ENCODE results near the gene IL12RB1.

IL12RB1 gene

DNA sequence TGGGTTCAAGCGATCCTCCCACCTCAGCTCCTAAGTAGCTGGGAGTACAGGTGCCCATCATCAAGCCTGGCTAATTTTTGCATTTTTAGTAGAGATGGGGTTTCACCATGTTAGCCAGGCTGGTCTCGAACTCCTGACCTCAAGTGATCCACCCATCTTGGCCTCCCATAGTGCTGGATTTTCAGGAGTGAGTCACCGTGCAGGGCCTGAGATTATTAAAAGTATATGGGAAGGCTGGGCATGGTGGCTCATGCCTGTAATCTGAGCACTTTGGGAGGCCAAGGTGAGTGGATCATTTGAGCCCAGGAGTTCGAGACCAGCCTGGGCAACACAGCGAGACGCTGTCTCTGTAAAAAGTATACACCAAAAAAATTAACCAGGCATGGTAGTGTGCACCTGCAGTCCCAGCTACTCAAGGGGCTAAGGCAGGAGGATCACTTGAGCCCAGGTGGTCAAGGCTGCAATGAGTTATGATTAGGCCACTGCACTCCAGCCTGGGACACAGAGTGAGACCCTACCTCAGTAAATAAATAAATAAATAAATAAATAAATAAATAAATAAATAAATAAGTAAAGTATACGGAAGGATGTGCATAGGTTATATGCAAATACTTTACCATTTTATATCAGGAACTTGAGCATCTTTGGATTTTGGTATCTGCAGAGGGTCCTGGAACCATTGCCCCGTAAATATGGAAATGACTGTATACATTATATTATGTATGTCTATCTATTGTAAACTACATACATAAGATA is 854 bp downstream of the IL12RB1 start:
- no peak for DNase-seq

DNA sequence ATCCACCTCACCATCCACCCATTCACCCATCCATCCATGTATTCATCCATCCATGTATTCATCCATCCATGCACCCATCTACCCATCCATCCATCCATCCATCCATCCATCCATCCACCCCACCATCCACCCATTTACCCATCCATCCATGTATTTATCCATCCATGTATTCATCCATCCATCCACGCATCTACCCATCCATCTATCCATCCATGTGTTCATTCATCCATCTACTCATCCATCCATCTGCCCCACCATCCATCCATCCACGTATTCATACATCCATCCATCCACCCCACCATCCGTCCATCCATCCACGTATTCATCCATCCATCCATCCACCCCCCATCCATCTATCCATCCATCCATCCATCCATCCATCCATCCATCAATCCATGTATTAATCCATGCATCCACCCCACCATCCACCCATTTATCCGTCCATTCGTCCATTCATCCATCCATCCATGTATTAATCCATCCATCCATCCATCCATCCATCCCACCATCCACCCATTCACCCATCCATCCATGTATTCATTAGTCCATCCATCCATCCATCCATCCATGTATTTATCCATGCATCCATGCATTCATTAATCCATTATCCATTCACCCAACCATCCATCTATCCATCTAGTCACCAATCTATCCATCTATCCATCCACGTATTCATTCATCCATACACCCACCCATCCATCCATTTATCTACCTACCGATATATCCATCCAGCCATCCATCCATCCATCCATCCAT is 2.6 kb downstream of the IL12RB1 start:
- no peak for DNase-seq

DNA sequence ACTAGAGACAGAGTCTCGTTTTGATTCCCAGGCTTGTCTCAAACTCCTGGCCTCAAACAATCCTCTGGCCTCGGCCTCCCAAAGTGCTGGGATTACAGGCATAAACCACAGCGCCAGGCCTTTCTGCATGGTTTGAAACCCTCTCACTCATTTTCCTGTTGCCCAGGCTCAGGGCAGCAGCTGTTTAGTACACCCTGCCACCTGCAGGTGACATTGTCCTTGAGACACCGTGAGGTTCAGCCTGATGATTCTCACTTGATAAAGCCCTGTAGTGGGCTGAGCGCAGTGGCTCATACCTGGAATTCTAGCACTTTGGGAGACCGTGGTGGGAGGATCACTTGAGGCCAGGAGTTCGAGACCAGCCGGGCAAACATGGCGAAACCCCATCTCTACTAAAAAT is 12.5 kb downstream of the IL12RB1 start:
- no peak for DNase-seq

DNA sequence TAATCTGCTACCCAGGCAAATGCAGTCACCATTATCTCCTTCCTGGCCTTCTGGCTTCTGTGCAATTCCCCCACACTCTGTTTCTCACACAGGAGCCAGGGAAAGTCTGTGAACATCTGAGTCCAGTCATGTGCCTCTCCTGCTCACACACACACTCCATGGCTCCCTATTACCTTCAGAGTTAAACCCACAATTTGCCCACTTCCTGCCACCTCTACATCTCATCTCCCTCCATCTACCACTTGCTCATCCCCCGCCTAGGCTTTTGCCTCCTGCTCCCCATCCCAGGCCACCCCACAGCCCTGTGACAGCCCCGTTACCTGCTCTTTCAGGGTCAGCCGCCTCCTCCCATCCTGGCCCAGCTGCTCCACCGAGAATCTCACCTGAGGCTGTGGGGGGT is 13.5 kb downstream of the IL12RB1 start:
- no peak for DNase-seq

DNA sequence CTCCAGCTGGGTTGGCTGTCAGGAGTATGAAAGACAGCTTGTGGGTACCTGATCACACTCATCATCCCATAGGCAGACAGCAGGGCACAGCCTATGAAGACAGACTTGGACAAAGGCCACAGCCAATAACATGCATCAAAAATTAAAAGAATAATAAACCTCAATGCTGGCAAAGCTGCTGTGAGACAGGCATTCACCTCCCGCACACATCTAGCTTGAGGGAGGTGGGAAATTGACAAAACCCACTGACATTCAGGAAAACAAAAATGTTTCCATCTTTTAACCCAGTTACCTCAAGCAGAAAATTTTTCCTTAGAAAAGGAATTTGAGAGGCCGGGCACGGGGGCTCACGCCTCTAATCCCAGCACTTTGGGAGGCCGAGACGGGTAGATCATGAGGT is 14.4 kb downstream of the IL12RB1 start:
- DNase-seq = no peak

DNA sequence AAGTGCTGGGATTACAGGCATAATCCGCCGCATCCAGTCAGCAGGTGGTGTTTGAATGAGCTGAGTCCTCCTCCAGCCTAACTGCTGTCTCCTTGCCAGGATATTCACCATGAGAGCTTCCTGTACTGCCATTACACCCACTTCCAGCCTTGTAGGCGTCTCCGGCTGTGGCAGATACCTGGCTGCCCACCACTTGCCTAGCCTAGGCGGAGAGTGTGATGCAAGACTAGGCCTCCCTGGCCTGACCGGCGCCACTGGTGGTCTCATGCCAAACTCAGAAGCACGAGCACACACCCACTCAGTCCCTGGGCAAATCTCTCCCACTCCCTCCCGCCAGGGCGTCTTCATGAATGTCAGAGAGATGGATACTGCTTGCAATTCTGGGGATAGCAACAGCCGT is 16.6 kb downstream of the IL12RB1 start:
- DNase-seq = no peak

DNA sequence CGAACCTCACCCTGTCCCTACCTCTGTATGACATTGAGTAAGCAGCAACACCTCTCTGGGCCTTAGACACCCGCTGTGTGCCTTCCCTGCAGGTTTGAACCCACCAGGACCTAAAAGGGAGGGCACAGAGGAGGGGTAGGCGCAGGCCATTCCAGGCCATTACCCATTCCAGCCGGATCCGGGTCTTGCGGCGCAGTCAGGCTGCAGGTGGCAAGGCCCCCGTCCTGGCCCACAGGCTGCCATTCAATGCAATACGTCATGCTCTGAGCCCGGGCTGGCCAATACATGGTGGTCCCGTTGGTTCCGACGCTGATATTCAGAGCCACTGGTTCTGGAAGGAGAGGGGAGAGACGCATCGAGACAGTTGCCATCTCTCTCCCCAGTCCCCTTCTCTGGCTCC is 17.4 kb downstream of the IL12RB1 start:
- DNase-seq = no peak

DNA sequence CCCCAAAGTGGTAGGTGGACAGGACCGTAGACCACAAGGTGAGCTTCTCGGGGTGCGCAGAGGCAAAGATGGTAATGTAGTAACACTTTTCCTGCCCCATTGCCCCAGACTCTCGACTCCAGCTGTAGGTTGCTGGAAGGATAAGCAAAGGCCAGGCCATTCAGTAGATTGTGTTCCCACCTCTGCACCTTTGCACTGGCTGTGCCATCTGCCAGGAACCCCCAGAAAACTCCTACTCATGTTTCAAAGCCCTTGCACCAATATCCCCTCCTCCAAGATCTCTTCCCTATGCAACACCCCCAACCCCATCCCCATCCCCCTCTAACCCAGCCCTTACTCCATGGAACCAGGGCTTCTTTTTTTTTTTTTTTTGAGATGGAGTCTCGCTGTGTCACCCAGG is 18.3 kb downstream of the IL12RB1 start:
- no peak for DNase-seq

DNA sequence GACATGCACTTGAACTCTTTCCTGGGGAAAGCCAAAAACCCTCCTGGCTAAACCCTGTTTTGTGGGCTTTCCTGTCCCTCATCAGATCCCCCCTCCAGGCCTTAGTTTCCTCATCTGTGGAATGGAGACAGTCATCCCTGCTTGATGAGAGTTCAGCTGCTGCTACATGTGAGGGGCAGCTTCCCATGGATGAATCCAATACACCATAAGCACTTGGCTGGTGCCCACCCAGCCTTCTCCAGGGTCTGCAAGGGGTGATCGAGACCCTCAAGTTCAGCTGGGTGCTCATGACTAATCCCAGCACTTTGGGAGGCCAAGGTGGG is 21.6 kb downstream of the IL12RB1 start:
- DNase-seq = no peak

DNA sequence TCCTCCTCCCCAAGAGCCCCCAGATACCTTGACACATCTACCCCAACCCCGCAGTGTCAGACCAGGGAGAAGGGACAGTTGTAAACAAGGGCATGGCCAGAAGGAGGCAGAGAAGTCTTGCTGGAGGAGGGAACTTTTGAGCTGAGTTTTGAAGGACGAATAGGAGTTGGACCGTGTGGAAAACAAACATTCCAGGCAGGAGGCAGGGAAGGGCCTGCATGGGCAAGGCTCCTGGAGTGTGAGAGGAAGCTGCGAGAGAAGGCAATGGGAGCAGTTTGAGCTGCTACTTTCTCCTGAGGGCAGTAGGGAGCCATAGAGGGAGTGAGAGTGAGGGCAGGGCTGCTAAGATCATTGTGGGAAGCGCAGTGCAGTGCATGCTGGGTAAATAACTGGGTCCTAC is 23.3 kb downstream of the IL12RB1 start:
- no peak for DNase-seq

DNA sequence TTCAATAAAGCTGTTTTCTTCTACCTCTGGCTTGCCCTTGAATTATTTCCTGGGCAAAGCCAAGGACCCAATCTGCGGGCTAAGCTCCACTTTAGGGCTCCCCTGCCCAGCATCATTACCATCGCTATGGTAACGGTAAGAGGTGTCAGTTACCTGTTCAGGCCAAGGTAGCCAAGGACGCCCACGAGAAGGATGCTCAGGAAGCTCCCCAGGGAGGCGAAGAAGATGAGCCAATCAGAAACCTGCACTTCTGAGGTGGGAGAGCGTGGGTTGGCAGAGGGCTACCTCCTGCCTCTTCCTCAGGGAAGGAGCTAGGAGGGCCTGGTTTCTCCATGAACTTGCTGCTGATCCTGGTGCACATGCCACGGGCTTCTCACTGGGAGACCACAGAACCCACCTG is 24.7 kb downstream of the IL12RB1 start:
- DNase-seq = peak; percentile 62

DNA sequence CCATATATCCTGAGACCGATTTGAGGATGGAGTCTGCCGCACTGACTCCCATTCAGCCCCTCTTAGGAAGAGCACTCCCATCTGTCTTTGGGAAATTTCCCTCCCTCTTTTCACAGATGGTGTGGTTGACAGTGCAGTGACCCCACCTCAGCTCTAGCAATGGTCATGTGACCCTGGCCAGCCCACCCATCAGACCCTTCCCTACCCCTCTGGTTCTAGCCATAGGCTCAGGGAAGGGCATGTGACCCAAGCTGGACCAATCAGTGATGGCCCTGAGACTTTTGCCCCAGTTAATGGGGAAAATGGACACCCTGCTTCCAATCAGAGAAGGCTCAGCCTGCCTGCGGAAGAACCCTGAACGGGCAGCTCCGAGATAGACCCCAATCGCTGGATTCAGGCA is 26.3 kb downstream of the IL12RB1 start:
- DNase-seq = no peak

DNA sequence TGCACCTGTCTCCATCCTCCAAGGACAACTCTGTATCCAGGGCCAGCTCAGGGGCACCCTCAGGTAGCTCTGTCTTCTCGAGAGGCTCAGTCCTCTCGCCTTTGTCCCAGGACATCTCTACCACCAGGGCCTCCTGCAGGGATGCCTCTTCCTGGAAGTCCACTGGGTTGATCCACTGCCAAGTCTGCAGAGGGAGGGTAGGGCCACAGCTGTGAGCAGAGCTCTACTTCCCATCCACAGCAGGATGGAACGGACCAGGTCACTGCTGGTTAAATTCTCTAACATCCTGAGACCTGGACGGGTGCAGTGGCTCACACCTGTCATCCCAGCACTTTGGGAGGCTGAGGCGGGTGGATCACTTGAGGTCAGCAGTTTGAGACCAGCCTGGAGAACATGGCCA is 26.8 kb downstream of the IL12RB1 start:
- no peak for DNase-seq

DNA sequence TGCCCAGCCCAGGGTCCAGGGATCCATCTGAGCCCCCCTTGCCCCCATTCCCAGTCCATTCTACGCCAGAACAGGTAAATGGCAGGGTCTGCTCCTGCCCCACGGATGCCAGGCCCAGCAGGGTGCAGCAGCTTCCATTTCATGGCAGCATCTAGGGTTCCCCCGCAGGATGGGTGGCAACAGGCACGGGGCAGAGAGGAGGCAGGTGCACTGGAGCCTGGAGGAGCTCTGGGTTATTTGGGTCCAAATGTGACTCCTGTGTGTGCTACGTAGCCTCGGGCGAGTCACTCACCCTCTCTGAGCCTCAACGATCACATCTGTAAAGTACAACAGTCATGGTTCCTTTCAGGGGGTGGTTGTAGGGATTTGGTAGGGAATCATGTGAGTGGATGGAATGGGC is 27.4 kb downstream of the IL12RB1 start:
- DNase-seq = no peak

DNA sequence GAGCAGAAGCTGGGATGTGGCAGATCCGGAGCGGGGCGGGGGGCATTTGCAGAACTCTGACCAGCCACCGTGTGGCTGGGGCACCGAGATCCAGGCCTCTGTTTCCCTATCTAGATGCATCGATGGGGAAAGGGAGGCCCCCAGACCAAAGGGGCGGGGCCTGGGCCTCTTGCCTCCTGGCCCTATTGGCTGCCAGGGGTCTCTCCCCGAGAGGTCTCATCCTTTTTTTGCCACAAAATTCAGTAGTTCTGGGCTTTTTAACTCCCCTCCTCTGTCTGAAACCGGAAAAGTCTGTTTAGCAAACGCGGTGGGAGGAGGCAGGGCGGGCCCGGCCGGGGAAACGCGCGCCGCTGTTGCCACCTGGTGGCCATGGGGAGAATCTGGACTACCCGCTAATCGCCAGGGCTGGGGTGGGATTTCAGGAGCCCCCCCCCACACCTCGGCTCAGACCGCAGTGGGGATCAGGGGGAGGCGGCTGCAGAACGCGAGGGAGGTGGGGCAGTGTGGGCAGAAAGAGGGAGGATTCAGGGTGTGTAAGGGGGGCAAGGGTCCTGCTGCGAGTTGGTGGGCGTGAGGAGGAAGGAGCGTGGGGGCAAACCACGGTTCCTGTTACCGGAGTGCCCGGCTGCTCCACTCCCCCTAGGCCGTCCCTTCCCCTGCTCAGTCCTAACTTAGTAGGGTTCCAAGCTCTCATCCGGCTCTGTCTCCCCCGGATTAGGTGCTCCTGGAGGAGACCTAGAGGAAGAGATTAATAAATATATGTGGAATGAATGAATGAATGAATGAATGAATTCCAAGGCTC is 28.3 kb downstream of the IL12RB1 start:
- no peak for DNase-seq

DNA sequence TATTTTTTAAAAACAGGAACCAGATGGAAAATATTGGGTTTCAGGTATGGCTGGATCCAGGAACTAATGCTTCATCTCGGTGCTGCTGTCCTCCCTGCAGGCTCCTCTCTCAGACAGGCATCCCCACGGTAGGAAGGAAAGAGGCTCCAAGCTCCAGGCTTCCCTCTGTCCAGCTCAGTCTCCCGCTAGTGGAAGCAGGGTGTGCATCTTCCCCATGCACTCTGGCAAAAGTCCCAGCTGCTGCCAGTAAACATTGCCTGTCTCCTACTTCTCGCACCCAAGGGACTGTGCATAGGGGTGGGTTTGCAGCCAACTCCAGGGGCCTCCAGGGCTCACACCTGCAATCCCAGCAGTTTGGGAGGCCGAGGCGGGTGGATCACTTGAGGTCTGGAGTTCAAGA is 29.2 kb downstream of the IL12RB1 start:
- DNase-seq = no peak

DNA sequence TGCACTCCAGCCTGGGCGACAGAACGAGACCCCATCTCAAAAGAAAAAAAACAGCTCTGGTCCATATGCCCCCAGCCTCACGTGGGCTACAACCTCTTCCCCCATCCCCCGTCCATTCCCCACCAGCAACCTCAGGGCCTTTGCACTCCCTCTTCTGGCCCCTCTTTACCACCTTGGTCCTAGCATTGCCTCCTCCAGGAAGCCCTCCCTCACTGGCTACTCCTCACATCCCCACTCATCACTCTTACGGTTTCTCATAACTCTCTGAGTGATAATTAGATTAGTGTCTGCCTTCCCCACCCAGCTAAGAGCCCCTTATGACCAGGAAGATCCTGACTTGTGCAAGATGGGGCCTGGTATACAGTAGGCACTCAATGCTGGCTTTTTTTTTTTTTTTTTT is 30.8 kb downstream of the IL12RB1 start:
- DNase-seq = no peak

DNA sequence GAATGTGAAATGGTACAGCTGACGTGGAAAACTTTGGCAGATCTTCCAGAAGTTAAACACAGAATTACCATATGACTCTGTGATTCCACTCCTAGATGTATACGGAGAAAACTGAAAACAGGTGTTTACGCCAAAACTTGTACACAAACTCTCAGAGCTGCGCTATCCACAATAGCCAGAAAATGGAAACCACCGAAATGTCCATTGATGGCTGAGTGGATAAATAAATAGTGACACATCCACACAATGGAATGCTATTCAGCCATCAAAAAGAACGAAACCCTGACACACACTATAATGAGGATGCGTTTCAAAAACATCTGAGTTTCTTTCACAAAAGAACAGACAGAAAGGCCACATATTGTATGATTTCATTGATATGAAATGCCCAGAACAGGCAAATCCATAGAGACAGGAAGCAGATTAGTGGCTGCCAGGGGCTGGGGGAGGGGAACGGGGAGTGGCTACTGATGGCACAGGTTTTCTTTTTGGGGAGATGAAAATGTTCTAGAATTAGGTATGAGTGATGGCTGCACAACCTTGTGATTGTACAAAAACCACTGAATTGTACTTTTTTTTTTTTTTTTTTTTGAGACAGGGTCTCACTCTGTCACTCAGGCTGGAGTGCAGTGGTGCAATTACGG is 33.0 kb downstream of the IL12RB1 start:
- DNase-seq = no peak

DNA sequence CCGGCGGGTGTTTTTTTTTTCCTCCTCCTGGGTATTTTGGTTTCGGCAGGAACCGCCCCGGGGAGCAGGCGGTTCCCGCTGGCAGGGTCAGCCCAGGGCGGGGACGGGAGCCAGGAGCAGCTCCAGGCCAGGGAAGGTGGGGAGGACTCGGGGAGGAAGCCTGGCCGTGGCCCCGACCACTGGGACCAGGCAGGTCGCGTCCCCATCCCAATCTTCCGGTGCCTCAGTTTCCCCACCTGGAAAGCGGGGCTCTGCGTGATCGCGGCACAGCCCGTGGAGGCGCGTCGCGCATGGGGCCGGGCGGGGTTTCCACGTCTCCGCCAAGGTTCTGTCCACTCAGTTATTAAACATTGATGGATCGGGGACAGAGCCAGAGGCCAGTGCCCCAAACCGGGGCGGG is 34.8 kb downstream of the IL12RB1 start:
- DNase-seq = no peak

DNA sequence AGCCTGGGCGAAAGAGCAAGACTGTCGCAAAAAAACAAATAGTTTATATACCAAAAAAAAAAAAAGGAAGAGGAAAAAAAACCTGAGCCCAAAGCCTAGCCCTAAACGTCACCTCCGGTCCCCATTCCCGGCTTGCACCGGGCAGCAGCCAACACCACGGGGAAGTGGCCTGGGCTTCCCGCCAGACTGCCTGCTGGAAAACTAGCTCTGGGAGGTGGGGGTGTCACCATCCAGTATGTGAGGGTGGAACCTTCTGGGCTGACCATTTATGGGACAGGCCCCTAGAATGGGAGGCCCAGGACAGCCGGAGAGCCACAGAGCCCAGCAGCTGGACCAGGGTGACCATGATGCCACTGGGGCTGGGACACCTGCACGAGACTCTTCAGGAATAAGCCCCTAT is 37.3 kb downstream of the IL12RB1 start:
- DNase-seq = no peak

DNA sequence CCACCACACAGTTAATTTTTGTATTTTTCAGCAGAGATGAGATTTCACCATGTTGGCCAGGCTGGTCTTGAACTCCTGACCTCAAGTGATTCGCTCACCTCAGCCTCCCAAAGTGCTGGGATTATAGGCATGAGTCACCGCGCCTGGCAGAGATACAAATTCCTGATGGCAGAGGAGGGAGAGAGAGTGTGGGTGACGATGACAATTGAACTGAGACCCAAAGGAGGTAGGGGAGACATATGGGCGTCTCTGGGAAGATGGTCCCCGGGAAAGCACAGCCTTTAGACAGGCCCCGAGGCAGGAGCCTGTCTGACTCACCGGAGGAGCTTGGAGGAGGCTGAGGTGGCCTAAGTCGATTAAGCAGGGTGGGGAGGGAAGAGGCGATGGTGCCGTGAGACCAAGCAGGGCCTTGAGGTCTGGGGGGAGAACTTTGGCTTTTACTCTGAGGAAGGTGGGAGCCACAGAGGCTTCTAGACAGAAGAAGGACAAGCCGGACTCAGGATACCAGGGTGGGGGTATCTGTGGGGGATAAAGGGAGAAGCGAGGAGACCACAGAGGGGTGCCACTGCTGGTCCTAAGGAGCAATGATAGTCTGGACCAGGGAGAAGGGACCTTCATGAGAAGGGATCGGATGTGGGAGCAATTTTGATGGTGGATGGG is 40.5 kb downstream of the IL12RB1 start:
- no peak for DNase-seq

DNA sequence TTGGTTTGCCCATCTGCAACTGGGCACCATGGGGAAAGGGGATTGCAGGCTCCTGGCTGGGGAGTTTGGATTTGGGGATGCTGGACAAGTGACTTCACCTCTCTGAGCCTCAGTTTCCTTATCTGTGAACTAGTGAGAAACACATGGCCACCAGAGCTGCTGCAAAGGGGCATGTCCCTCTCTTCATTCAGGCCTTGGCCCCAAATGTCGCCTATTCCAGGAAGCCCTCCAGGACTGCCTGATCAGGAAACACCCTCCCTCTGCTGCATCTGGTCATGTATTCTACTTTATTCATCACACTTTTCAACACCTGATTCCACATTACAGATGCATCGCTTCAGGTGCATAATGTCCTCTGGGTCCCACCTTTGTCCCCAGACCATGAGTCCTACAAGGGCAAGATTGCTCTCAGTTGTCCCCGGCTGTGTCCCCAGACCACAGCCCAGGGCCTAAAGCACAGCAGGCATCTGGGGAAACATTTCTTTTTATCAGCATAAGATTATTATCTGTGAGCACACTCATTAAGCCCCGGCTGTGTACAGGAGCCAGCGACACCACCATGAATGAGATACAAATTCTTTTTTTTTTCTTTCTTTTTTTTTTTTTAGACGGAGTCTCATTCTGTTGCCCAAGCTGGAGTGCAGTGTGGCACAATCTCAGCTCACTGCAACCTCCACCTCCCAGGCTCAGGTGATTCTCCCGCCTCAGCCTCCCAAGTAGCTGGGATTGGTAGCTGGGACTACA is 41.3 kb downstream of the IL12RB1 start:
- DNase-seq = no peak

Data from NCI-H187 treated with DMSO at 0.1 percent for 48 hours (cell line).